Neutrophil (primary cell): ENCODE results near the gene RTRAF.

Experiments used
- H3K27ac ChIP-seq: fragments of 200-600 bp; sonication (generic); 2 replicates; pipeline ENCODE4 v1.5.1; 2016; ENCODE audit warnings: mild to moderate bottlenecking, moderate library complexity
- H3K27me3 ChIP-seq: fragments of 200-600 bp; sonication (generic); 2 replicates; pipeline ENCODE4 v1.6.0; 2016; ENCODE audit warnings: mild to moderate bottlenecking
- H3K36me3 ChIP-seq: fragments of 200-600 bp; sonication (generic); 2 replicates; pipeline ENCODE4 v1.5.1; 2017
- H3K4me1 ChIP-seq, 2 experiments: fragments of 200-600 bp in 1 of 2; sonication (generic) in 1 of 2; 1 replicate in 1 of 2; 2 replicates in 1 of 2; pipeline versions ENCODE4 v1.5.1 to v1.6.1; 2013 to 2016; ENCODE audit warnings: low read depth in 1 of 2, low read length in 1 of 2, mild to moderate bottlenecking in 1 of 2, moderate library complexity in 1 of 2; ENCODE audit not compliant: control insufficient read depth in 1 of 2, insufficient read depth in 1 of 2
- H3K4me3 ChIP-seq, 2 experiments: fragments of 200-600 bp in 1 of 2; sonication (generic) in 1 of 2; 1 replicate in 1 of 2; 2 replicates in 1 of 2; pipeline ENCODE4 v1.5.1; 2013 to 2016; ENCODE audit warnings: low read depth in 1 of 2, low read length in 1 of 2, mild to moderate bottlenecking in 1 of 2, moderate library complexity in 1 of 2
- H3K9me3 ChIP-seq: fragments of 200-600 bp; sonication (generic); 2 replicates; pipeline ENCODE4 v1.5.1; 2016
- CTCF ChIP-seq: fragments of 200-600 bp; sonication (generic); IDR thresholded peaks from 2 replicates; pipeline ENCODE4 v1.5.1; 2016; ENCODE audit warnings: antibody characterized with exemption

RTRAF gene

GRCh38 chr14:52020161-52020714, 30.9 kb downstream of the RTRAF start:
- Histone ChIP-seq H3K27me3 (peaks cover 8% of the 10 kb centered on the region), H3K36me3 (no peaks in the 10 kb centered on the region), H3K9me3 (no peaks in the 10 kb centered on the region), H3K4me1 (no peaks in the 10 kb centered on the region), H3K4me3 (no peak overlapping the region), H3K27ac (no peak overlapping the region)
- no peak for TF ChIP-seq CTCF

- H3K36me3 ChIP-seq = no peaks in the 10 kb centered on the region
- no peak for TF ChIP-seq CTCF
- H3K4me1 ChIP-seq = no peaks in the 10 kb centered on the region
- peaks cover 8% of the 10 kb centered on the region for H3K27me3 ChIP-seq
- no peaks in the 10 kb centered on the region for H3K9me3 ChIP-seq
- no peak overlapping the region for H3K27ac ChIP-seq
- no peak overlapping the region for H3K4me3 ChIP-seq
These were observed 31.7 kb downstream of the RTRAF start for GRCh38 chr14:52020866-52021717.

GRCh38 chr14:52021957-52022600, 32.7 kb downstream of the RTRAF start:
- no peak overlapping the region for H3K4me3 ChIP-seq
- H3K27ac ChIP-seq = no peak overlapping the region
- H3K4me1 ChIP-seq = no peaks in the 10 kb centered on the region
- H3K36me3 ChIP-seq = no peaks in the 10 kb centered on the region
- H3K27me3 ChIP-seq = peaks cover 8% of the 10 kb centered on the region
- H3K9me3 ChIP-seq = no peaks in the 10 kb centered on the region
- no peak for TF ChIP-seq CTCF

GRCh38 chr14:52023518-52023917, 34.2 kb downstream of the RTRAF start:
- H3K27ac ChIP-seq = no peak overlapping the region
- H3K36me3 ChIP-seq = no peaks in the 10 kb centered on the region
- no peak overlapping the region for H3K4me3 ChIP-seq
- H3K4me1 ChIP-seq = no peaks in the 10 kb centered on the region
- no peaks in the 10 kb centered on the region for H3K9me3 ChIP-seq
- H3K27me3 ChIP-seq = peaks cover 8% of the 10 kb centered on the region
- TF ChIP-seq CTCF = no peak

GRCh38 chr14:52025310-52025709, 36.0 kb downstream of the RTRAF start:
- Histone ChIP-seq H3K4me3 (no peak overlapping the region), H3K36me3 (no peaks in the 10 kb centered on the region), H3K9me3 (no peaks in the 10 kb centered on the region), H3K4me1 (peaks cover 0 to 4% of the 10 kb centered on the region in 2 experiments), H3K27me3 (peaks cover 8% of the 10 kb centered on the region), H3K27ac (no peak overlapping the region)
- no peak for TF ChIP-seq CTCF
